WTC11 (cell line): ENCODE results near the gene EVC2. TPM values are rescaled to one million over a fixed set of nuclear protein-coding genes. Genes with fewer than 3 reads are reported as not detected.

ENCODE experiments used
- ATAC-seq: fragments of 200-7000 bp; cut with Tn5 transposase; 2 replicates; pipeline ENCODE4 v1.10.0; 2021; ENCODE audit warnings: mild to moderate bottlenecking, moderate library complexity
- CTCF ChIA-PET: fragments of 300-600 bp; sonication (Branson Sonifier 250); formaldehyde crosslinking; loops from one replicate; lab custom pipeline; 2021; ENCODE audit warnings: antibody characterized with exemption; lab: Charles Lee
- POLR2A ChIA-PET: fragments of 350-600 bp; sonication (Branson Sonifier 250); formaldehyde crosslinking; loops from one replicate; lab custom pipeline; 2021; ENCODE audit warnings: antibody characterized with exemption; lab: Charles Lee
- DNase-seq: peaks from one replicate; pipeline ENCODE4 v3.0.0; 2021; ENCODE audit warnings: low spot score
- H3K27ac Mint-ChIP-seq: 2 replicates; pipeline ENCODE4 v1.8.0; 2021; ENCODE audit warnings: mixed read lengths
- H3K27me3 Mint-ChIP-seq: 2 replicates; pipeline ENCODE4 v1.8.0; 2021; ENCODE audit warnings: low read depth, mild to moderate bottlenecking, moderate library complexity, mixed read lengths
- H3K36me3 Mint-ChIP-seq: 2 replicates; pipeline ENCODE4 v1.8.0; 2021; ENCODE audit warnings: mixed read lengths
- H3K4me1 Mint-ChIP-seq: 2 replicates; pipeline ENCODE4 v1.8.0; 2022; ENCODE audit warnings: mixed read lengths
- H3K4me3 Mint-ChIP-seq: 2 replicates; pipeline ENCODE4 v1.8.0; 2021; ENCODE audit warnings: mild to moderate bottlenecking, moderate library complexity, mixed read lengths
- H3K9me3 Mint-ChIP-seq: 2 replicates; pipeline ENCODE4 v1.8.0; 2021; ENCODE audit warnings: mixed read lengths
- CREB1 ChIP-seq: sonication (generic); formaldehyde crosslinking; IDR thresholded peaks from 2 replicates; pipeline ENCODE4 v1.8.0; 2023; ENCODE audit warnings: mild to moderate bottlenecking, missing genetic modification reagents
- EMX1 ChIP-seq: fragments of 250-450 bp; sonication (Bioruptor Pico); IDR thresholded peaks from 2 replicates; pipeline ENCODE4 v1.8.0; 2021; ENCODE audit warnings: mild to moderate bottlenecking
- FOXP1 ChIP-seq: sonication (generic); formaldehyde crosslinking; IDR thresholded peaks from 2 replicates; pipeline ENCODE4 v1.8.0; 2022; ENCODE audit warnings: missing genetic modification reagents, mild to moderate bottlenecking, moderate library complexity, borderline replicate concordance
- MXD4 ChIP-seq: fragments of 250-450 bp; sonication (Bioruptor Pico); IDR thresholded peaks from 2 replicates; pipeline ENCODE4 v1.8.0; 2021; ENCODE audit warnings: mild to moderate bottlenecking, moderate library complexity, borderline replicate concordance
- NFYB ChIP-seq: sonication (generic); formaldehyde crosslinking; conservative IDR thresholded peaks from 2 replicates; pipeline ENCODE4 v1.8.0; 2022; ENCODE audit warnings: low read depth, missing genetic modification reagents
- SP1 ChIP-seq: sonication (generic); formaldehyde crosslinking; conservative IDR thresholded peaks from 2 replicates; pipeline ENCODE4 v1.8.1; 2022; ENCODE audit warnings: missing genetic modification reagents
- TEAD1 ChIP-seq: sonication (generic); formaldehyde crosslinking; IDR thresholded peaks from 2 replicates; pipeline ENCODE4 v1.8.0; 2022; ENCODE audit warnings: mild to moderate bottlenecking, missing genetic modification reagents
- TEAD4 ChIP-seq: sonication (generic); formaldehyde crosslinking; IDR thresholded peaks from 2 replicates; pipeline ENCODE4 v1.8.0; 2022; ENCODE audit warnings: mild to moderate bottlenecking, missing genetic modification reagents
- ZNF138 ChIP-seq: sonication (generic); formaldehyde crosslinking; conservative IDR thresholded peaks from 2 replicates; pipeline ENCODE4 v1.8.1; 2022; ENCODE audit warnings: mild to moderate bottlenecking, moderate library complexity, missing genetic modification reagents
- ZNF219 ChIP-seq: sonication (generic); formaldehyde crosslinking; IDR thresholded peaks from 2 replicates; pipeline ENCODE4 v1.8.0; 2023; ENCODE audit warnings: missing genetic modification reagents, mild to moderate bottlenecking, borderline replicate concordance
- total RNA-seq: library from RNA; stranded (reverse); gene quantifications from 3 replicates; pipeline ENCODE4 v1.2.3, GENCODE V29; 2021
- TF ChIP-seq, protein P1 (sequence below): sonication (generic); formaldehyde crosslinking; IDR thresholded peaks from 2 replicates; pipeline ENCODE4 v1.8.0; 2023; ENCODE audit warnings: mild to moderate bottlenecking, missing genetic modification reagents
- TF ChIP-seq, protein P2 (sequence below): sonication (generic); formaldehyde crosslinking; conservative IDR thresholded peaks from 2 replicates; pipeline ENCODE4 v1.8.1; 2022; ENCODE audit warnings: mild to moderate bottlenecking, missing genetic modification reagents
- TF ChIP-seq, protein P3 (sequence below): sonication (generic); formaldehyde crosslinking; IDR thresholded peaks from 2 replicates; pipeline ENCODE4 v1.8.0; 2022; ENCODE audit warnings: mild to moderate bottlenecking, missing genetic modification reagents
- TF ChIP-seq, protein P4 (sequence below): fragments of 250-450 bp; sonication (Bioruptor Pico); IDR thresholded peaks from 2 replicates; pipeline ENCODE4 v2.1.2; 2022; ENCODE audit warnings: mild to moderate bottlenecking, moderate library complexity
- TF ChIP-seq, protein P5 (sequence below): sonication (generic); formaldehyde crosslinking; IDR thresholded peaks from 2 replicates; pipeline ENCODE4 v1.8.1; 2022; ENCODE audit warnings: missing genetic modification reagents, borderline replicate concordance

Gene EVC2
- total RNA-seq, 1 experiment from 2014 or later, result 4.8 TPM

DNA sequence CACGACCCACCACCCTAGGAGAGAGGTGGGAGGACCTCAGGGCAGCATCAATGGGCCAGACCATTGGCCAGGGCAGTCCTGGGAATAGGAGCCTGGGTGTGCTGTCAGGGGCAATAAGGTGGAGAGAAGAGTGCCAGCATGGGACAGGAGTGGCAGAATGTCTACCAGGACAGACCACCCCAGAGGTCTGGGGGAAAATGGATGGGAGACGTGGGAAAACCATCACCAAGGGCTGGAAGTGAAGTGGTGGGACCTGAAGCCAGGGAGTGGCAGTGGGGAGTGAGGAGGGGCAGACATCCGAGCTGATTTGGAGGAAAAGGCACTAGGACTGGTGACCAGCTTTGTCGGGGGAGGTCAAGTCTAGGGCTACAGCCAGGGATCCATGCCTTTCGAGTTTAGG is 993 bp downstream of the EVC2 start:
- POLR2A ChIA-PET, result no interaction called here
- Mint-ChIP-seq H3K9me3 (peaks cover 19% of the 10 kb centered on the region), H3K27ac (no peak overlapping the region), H3K27me3 (peaks cover 48% of the 10 kb centered on the region), H3K4me1 (peaks cover 19% of the 10 kb centered on the region), H3K36me3 (peaks cover 26% of the 10 kb centered on the region), H3K4me3 (peak overlapping the region; percentile 66)
- CTCF ChIA-PET, result interaction anchor here (0.5 to 1.0 kb wide), 3 partner anchors 17 to 649 kb away, joined by 3 to 4 read pairs (median 3); no protein-coding TSS in a partner anchor
- DNase-seq (no peak), ATAC-seq (no peak)
- no peak for TF ChIP-seq MXD4 (CRISPR knock-in tag)
- TF ChIP-seq, protein P1, sequence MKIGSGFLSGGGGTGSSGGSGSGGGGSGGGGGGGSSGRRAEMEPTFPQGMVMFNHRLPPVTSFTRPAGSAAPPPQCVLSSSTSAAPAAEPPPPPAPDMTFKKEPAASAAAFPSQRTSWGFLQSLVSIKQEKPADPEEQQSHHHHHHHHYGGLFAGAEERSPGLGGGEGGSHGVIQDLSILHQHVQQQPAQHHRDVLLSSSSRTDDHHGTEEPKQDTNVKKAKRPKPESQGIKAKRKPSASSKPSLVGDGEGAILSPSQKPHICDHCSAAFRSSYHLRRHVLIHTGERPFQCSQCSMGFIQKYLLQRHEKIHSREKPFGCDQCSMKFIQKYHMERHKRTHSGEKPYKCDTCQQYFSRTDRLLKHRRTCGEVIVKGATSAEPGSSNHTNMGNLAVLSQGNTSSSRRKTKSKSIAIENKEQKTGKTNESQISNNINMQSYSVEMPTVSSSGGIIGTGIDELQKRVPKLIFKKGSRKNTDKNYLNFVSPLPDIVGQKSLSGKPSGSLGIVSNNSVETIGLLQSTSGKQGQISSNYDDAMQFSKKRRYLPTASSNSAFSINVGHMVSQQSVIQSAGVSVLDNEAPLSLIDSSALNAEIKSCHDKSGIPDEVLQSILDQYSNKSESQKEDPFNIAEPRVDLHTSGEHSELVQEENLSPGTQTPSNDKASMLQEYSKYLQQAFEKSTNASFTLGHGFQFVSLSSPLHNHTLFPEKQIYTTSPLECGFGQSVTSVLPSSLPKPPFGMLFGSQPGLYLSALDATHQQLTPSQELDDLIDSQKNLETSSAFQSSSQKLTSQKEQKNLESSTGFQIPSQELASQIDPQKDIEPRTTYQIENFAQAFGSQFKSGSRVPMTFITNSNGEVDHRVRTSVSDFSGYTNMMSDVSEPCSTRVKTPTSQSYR (CRISPR knock-in tag), result no peak
- no peak for TF ChIP-seq TEAD4 (CRISPR knock-in tag)
- TF ChIP-seq CREB1, result no peak
- no peak for TF ChIP-seq NFYB
- TF ChIP-seq, protein P2, sequence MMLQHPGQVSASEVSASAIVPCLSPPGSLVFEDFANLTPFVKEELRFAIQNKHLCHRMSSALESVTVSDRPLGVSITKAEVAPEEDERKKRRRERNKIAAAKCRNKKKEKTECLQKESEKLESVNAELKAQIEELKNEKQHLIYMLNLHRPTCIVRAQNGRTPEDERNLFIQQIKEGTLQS (CRISPR knock-in tag), result no peak
- TF ChIP-seq, protein P3, sequence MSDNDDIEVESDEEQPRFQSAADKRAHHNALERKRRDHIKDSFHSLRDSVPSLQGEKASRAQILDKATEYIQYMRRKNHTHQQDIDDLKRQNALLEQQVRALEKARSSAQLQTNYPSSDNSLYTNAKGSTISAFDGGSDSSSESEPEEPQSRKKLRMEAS (CRISPR knock-in tag), result no peak
- TF ChIP-seq TEAD1 (CRISPR knock-in tag), result no peak
- TF ChIP-seq EMX1, result no peak
- TF ChIP-seq, protein P4, sequence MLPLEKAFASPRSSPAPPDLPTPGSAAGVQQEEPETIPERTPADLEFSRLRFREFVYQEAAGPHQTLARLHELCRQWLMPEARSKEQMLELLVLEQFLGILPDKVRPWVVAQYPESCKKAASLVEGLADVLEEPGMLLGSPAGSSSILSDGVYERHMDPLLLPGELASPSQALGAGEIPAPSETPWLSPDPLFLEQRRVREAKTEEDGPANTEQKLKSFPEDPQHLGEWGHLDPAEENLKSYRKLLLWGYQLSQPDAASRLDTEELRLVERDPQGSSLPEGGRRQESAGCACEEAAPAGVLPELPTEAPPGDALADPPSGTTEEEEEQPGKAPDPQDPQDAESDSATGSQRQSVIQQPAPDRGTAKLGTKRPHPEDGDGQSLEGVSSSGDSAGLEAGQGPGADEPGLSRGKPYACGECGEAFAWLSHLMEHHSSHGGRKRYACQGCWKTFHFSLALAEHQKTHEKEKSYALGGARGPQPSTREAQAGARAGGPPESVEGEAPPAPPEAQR (CRISPR knock-in tag), result no peak
- no peak for TF ChIP-seq FOXP1
- TF ChIP-seq ZNF219, result no peak
- no peak for TF ChIP-seq ZNF138 (CRISPR knock-in tag)
- TF ChIP-seq, protein P5, sequence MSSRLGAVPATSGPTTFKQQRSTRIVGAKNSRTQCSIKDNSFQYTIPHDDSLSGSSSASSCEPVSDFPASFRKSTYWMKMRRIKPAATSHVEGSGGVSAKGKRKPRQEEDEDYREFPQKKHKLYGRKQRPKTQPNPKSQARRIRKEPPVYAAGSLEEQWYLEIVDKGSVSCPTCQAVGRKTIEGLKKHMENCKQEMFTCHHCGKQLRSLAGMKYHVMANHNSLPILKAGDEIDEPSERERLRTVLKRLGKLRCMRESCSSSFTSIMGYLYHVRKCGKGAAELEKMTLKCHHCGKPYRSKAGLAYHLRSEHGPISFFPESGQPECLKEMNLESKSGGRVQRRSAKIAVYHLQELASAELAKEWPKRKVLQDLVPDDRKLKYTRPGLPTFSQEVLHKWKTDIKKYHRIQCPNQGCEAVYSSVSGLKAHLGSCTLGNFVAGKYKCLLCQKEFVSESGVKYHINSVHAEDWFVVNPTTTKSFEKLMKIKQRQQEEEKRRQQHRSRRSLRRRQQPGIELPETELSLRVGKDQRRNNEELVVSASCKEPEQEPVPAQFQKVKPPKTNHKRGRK, result no peak

DNA sequence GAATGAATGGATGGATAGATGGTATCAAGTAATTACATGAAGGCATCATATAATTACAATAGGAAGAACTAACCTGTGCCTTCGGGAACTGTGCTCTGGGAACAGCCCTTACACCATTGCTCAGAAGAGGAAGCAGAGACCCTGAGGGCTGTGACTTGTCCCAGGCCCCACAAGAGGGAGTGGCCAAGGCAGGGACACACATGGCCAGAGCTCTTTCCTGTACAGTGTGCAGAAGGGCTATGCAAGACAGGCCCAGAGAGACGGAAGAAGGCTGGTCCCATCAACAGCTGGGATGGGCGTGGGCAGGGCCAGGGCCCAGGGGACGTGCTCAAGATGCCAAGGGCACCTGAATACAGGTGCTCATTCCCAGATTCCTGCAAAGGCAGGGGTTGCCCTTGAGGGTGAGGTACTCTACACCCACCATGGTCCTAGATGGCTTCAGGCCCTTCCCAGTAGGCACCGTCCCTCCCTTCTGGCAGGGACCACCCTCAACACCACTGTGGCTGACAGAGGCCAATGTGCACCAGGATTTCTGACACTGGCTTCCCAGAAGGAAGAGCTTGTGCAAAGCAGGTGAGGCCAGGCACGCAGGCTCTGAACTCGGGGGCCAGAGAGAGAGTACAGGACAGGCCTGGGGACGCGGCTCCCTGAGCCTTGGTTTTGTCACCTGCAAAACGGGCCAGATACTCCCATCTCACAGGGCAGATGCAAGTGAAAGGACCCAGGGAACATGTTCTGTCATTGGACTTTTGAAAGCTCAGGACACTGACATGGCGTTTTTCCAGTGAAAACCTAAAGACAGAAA is 1.7 kb downstream of the EVC2 start:
- DNase-seq (no peak), ATAC-seq (no peak)
- ChIA-PET POLR2A (no interaction called here), CTCF (interaction anchor here (0.5 kb wide), 1 partner anchor 648 kb away, joined by 4 read pairs; no protein-coding TSS in a partner anchor)
- H3K27ac Mint-ChIP-seq, result no peak overlapping the region
- H3K27me3 Mint-ChIP-seq, result peaks cover 42% of the 10 kb centered on the region
- peaks cover 19% of the 10 kb centered on the region for H3K9me3 Mint-ChIP-seq
- peaks cover 15% of the 10 kb centered on the region for H3K4me1 Mint-ChIP-seq
- peaks cover 26% of the 10 kb centered on the region for H3K36me3 Mint-ChIP-seq
- H3K4me3 Mint-ChIP-seq, result peak overlapping the region; percentile 66
- no peak for TF ChIP-seq TEAD1 (CRISPR knock-in tag)
- TF ChIP-seq SP1 (CRISPR knock-in tag), result no peak
